SH-SY5Y (cell line): ENCODE data around the gene ZBP1.

Experiments used
- GATA2 ChIP-seq: IDR thresholded peaks from 2 replicates; pipeline ENCODE4 v1.6.1; 2011; ENCODE audit warnings: mild to moderate bottlenecking, low read depth, low read length
- GATA3 ChIP-seq: IDR thresholded peaks from 2 replicates; pipeline ENCODE4 v1.6.1; 2011; ENCODE audit warnings: low read depth, mild to moderate bottlenecking, low read length, moderate library complexity

GRCh38 chr20:57621421-57622200, 1.4 kb upstream of the ZBP1 start:
- TF ChIP-seq GATA2 (no peak), GATA3 (no peak)
